ENCODE measurements around the gene ENTHD1. TPM values are rescaled to one million over a fixed set of nuclear protein-coding genes. Genes with fewer than 3 reads are reported as not detected.
"Not testable (repeated sequence)": the region's sequence is repeated elsewhere in the genome, so short reads cannot be mapped to it uniquely, and the experiment has no call there.

The ENTHD1 gene
- total and polyA plus RNA-seq, 9 of the 15 experiments (the other 6 are each of a cell fraction or from before 2014, with no cell fraction given), result 0.13 to 0.98 (median 0.35) TPM

DNA sequence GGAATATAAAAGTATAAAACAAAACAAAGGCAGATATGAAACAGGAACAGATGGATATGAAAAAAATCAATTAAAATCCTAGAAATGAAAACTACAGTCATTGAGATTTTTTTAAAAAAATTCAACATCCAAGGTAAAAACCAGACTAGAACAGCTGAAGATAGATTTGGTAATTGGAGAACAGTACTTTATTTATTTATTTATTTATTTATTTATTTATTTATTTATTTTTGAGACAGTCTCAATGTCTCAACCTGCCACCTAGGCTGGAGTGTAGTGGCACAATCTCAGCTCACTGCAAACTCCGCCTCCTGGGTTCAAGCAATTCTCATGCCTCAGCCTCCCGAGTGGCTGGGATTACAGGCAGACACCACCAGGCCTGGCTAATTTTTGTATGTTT lies 23.8 kb downstream of the ENTHD1 start:
- intact Hi-C loops (cut with micrococcal nuclease); H3K36me3 ChIP-seq (ENCODE audit: control insufficient read depth, insufficient read depth, low read length); BruUV-seq (replicated peaks); H3K79me2 ChIP-seq (ENCODE audit: control insufficient read depth, insufficient read depth, low read length); in situ Hi-C loops (cut with MboI); POLR2A ChIA-PET; H3K4me1 ChIP-seq (replicated peaks in 1 of 2; ENCODE audit: control insufficient read depth in 2 of 2, insufficient read depth in 2 of 2, low read length in 2 of 2); H3K9me1 ChIP-seq (ENCODE audit: control insufficient read depth, insufficient read depth, low read length); ATAC-seq; H3K9me3 ChIP-seq (replicated peaks; ENCODE audit: control insufficient read depth, insufficient read depth, low read depth, low read length); H3K9ac ChIP-seq (ENCODE audit: insufficient read depth in 1 of 2, low read depth in 2 of 2, low read length in 2 of 2); DNase-seq (ENCODE audit: extremely low read depth in 1 of 4, low spot score in 3 of 4); H3K27me3 ChIP-seq (ENCODE audit: control insufficient read depth in 2 of 2, insufficient read depth in 2 of 2, low read length in 2 of 2); H2AFZ ChIP-seq (ENCODE audit: low read depth, low read length); H3K4me3 ChIP-seq; FAIRE-seq; H4K20me1 ChIP-seq (replicated peaks; ENCODE audit: control insufficient read depth, insufficient read depth, low read length); H3K4me2 ChIP-seq (ENCODE audit: insufficient read depth, low read length); H3K27ac ChIP-seq (ENCODE audit: extremely low read depth, low read depth, low read length); CTCF ChIA-PET (ENCODE audit: low intra/inter-chr PET ratio): not testable (repeated sequence)
- WGBS (ENCODE audit: insufficient coverage, low coverage, missing lambda C conversion rate), result 100% methylated on average over 1 of the region's 2 CpGs

DNA sequence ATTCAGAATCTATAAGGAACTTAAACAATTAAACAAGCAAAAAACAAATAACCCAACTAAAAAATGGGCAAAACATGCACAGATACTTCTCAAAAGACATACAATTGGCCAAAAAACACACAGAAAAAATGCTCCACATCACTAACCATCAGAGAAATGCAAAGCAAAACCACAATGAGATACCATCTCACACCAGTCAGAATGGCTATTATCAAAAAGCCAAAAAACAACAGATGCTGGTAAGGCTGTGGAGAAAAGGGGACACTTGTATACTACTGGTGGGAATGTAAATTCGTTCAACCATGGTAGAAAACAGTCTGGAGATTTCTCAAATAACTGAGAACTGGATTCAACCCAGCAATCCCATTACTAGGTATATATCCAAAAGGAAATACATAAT lies 24.8 kb downstream of the ENTHD1 start:
- intact Hi-C loops (cut with micrococcal nuclease) (no loop called here), in situ Hi-C loops (cut with MboI) (no loop called here)
- BruUV-seq (replicated peaks), result no TSS peak
- 18% methylated on average over 1 of the region's 1 CpG for WGBS (ENCODE audit: insufficient coverage, low coverage, missing lambda C conversion rate)
- no peak for ATAC-seq
- no peaks in the 10 kb centered on the region; the same call in 2 of the 3 replicates for H3K79me2 ChIP-seq (ENCODE audit: control insufficient read depth, insufficient read depth, low read length)
- CTCF ChIA-PET (ENCODE audit: low intra/inter-chr PET ratio), result no interaction called here
- no peak for TF ChIP-seq ZKSCAN8 (CRISPR knock-in tag; IDR thresholded peaks at IDR 0.05)
- peak; percentile 34; the same call in 1 of the 2 replicates for TF ChIP-seq CTBP1 (IDR thresholded peaks at IDR 0.05; ENCODE audit: borderline replicate concordance)
- peak; percentile 29; the same call in 1 of the 2 replicates for TF ChIP-seq ESRRA (IDR thresholded peaks at IDR 0.05; ENCODE audit: borderline replicate concordance, low read depth)
- no peak for TF ChIP-seq CREM (IDR thresholded peaks at IDR 0.05; ENCODE audit: low read depth)
- TF ChIP-seq ZNF239 (CRISPR knock-in tag; IDR thresholded peaks at IDR 0.05), result no peak
- 0 out of 2 replicates have a peak, but pooled peaks have one; percentile 16 for TF ChIP-seq ARID1B (IDR thresholded peaks at IDR 0.05)
- TF ChIP-seq SIN3A (IDR thresholded peaks at IDR 0.05; ENCODE audit: borderline replicate concordance in 2 of 2, control insufficient read depth in 1 of 2, low read depth in 2 of 2, low read length in 2 of 2), result no peak
- TF ChIP-seq RB1 (IDR thresholded peaks at IDR 0.05; ENCODE audit: low read depth), result no peak
- TF ChIP-seq FOXJ2 (tag; IDR thresholded peaks at IDR 0.05), result no peak
- TF ChIP-seq ZBTB17 (CRISPR knock-in tag; IDR thresholded peaks at IDR 0.05), result no peak
- TF ChIP-seq ZNF146 (CRISPR knock-in tag; IDR thresholded peaks at IDR 0.05; ENCODE audit: unreplicated experiment), result no peak
- FAIRE-seq, result peak; percentile 19
- no peak overlapping the region for H3K27ac ChIP-seq (ENCODE audit: extremely low read depth, low read depth, low read length)
- no peaks in the 10 kb centered on the region for H3K9me3 ChIP-seq (replicated peaks; ENCODE audit: control insufficient read depth, insufficient read depth, low read depth, low read length)
- H3K4me1 ChIP-seq (replicated peaks in 1 of 2; ENCODE audit: control insufficient read depth in 2 of 2, insufficient read depth in 2 of 2, low read length in 2 of 2), result no peaks in the 10 kb centered on the region; a peak in 3 of 5 replicates
- H2AFZ ChIP-seq (ENCODE audit: low read depth, low read length), result no peak overlapping the region; the same call in 1 of the 2 replicates
- no peak for DNase-seq (ENCODE audit: extremely low read depth in 1 of 4, low spot score in 3 of 4)
- H3K4me2 ChIP-seq (ENCODE audit: insufficient read depth, low read length), result no peak overlapping the region
- H3K9ac ChIP-seq (ENCODE audit: insufficient read depth in 1 of 2, low read depth in 2 of 2, low read length in 2 of 2), result no peak overlapping the region
- no peaks in the 10 kb centered on the region for H4K20me1 ChIP-seq (replicated peaks; ENCODE audit: control insufficient read depth, insufficient read depth, low read length)
- no peaks in the 10 kb centered on the region for H3K9me1 ChIP-seq (ENCODE audit: control insufficient read depth, insufficient read depth, low read length)
- H3K27me3 ChIP-seq (ENCODE audit: control insufficient read depth in 2 of 2, insufficient read depth in 2 of 2, low read length in 2 of 2), result no peaks in the 10 kb centered on the region
- H3K36me3 ChIP-seq (ENCODE audit: control insufficient read depth, insufficient read depth, low read length), result no peaks in the 10 kb centered on the region
- POLR2A ChIA-PET, result no interaction called here
- H3K4me3 ChIP-seq, result no peak overlapping the region

Data from K562 (cell line).